Parathyroid adenoma (tissue), 2 donors: Measurements from ENCODE around the gene SFMBT2.

Experiments used
- H2AFZ ChIP-seq: fragments of 300-600 bp; sonication (generic); one replicate; pipeline ENCODE4 v1.7.0; 2017; ENCODE audit warnings: antibody characterized with exemption, mild to moderate bottlenecking
- H3K27ac ChIP-seq: fragments of 300-600 bp; sonication (generic); one replicate; pipeline ENCODE4 v1.7.0; 2017
- H3K27me3 ChIP-seq: fragments of 300-600 bp; sonication (generic); one replicate; pipeline ENCODE4 v1.7.0; 2017; ENCODE audit warnings: low read length; ENCODE audit not compliant: control insufficient read depth, insufficient read depth
- H3K36me3 ChIP-seq: fragments of 300-600 bp; sonication (generic); one replicate; pipeline ENCODE4 v1.7.0; 2017; ENCODE audit warnings: low read length; ENCODE audit not compliant: control insufficient read depth, insufficient read depth
- H3K4me1 ChIP-seq: fragments of 300-600 bp; sonication (generic); one replicate; pipeline ENCODE4 v1.7.0; 2017; ENCODE audit warnings: control low read depth
- H3K4me2 ChIP-seq: fragments of 300-600 bp; sonication (generic); one replicate; pipeline ENCODE4 v1.7.0; 2017; ENCODE audit warnings: low read length
- H3K4me3 ChIP-seq: fragments of 300-600 bp; sonication (generic); one replicate; pipeline ENCODE4 v1.7.0; 2017; ENCODE audit warnings: low read depth, low read length
- H3K79me2 ChIP-seq: fragments of 300-600 bp; sonication (generic); one replicate; pipeline ENCODE4 v1.7.0; 2017; ENCODE audit warnings: control low read depth
- H3K9ac ChIP-seq: fragments of 300-600 bp; sonication (generic); one replicate; pipeline ENCODE4 v1.7.0; 2017; ENCODE audit warnings: mild to moderate bottlenecking
- H3K9me3 ChIP-seq: fragments of 300-600 bp; sonication (generic); one replicate; pipeline ENCODE4 v1.7.0; 2017; ENCODE audit warnings: low read length; ENCODE audit not compliant: control insufficient read depth
- CTCF ChIP-seq: fragments of 300-600 bp; sonication (generic); IDR thresholded peaks from one replicate; pipeline ENCODE4 v1.7.0; 2017; ENCODE audit warnings: antibody characterized with exemption, mild to moderate bottlenecking
- donor health status: primary hyperparathyroidism.

The SFMBT2 gene

GRCh38 chr10:7407368-7408290, 3.2 kb downstream of the SFMBT2 start:
- Histone ChIP-seq H3K79me2 (peaks cover 7% of the 10 kb centered on the region), H3K4me2 (peak overlapping the region; percentile 99), H3K9me3 (no peaks in the 10 kb centered on the region), H3K9ac (no peak overlapping the region), H3K4me3 (peak overlapping the region; percentile 81), H3K36me3 (no peaks in the 10 kb centered on the region), H3K27me3 (no peaks in the 10 kb centered on the region), H2AFZ (peak overlapping the region; percentile 84), H3K4me1 (peaks cover 14% of the 10 kb centered on the region), H3K27ac (peak overlapping the region; percentile 43)
- no peak for TF ChIP-seq CTCF

GRCh38 chr10:7406712-7407333, 4.0 kb downstream of the SFMBT2 start:
- no peak for TF ChIP-seq CTCF
- Histone ChIP-seq H3K36me3 (no peaks in the 10 kb centered on the region), H3K9ac (no peak overlapping the region), H3K9me3 (no peaks in the 10 kb centered on the region), H3K4me3 (no peak overlapping the region), H3K27me3 (no peaks in the 10 kb centered on the region), H3K79me2 (peaks cover 7% of the 10 kb centered on the region), H3K4me1 (peaks cover 11% of the 10 kb centered on the region), H3K27ac (peak overlapping the region; percentile 43), H3K4me2 (peak overlapping the region; percentile 99), H2AFZ (no peak overlapping the region)

- no peak for TF ChIP-seq CTCF
- H2AFZ ChIP-seq: no peak overlapping the region
- no peaks in the 10 kb centered on the region for H3K27me3 ChIP-seq
- no peak overlapping the region for H3K9ac ChIP-seq
- no peaks in the 10 kb centered on the region for H3K9me3 ChIP-seq
- H3K4me1 ChIP-seq: peaks cover 11% of the 10 kb centered on the region
- H3K36me3 ChIP-seq: no peaks in the 10 kb centered on the region
- H3K27ac ChIP-seq: no peak overlapping the region
- H3K4me2 ChIP-seq: no peak overlapping the region
- no peak overlapping the region for H3K4me3 ChIP-seq
- H3K79me2 ChIP-seq: peaks cover 7% of the 10 kb centered on the region
Measured at GRCh38 chr10:7405637-7406036, 5.2 kb downstream of the SFMBT2 start.

GRCh38 chr10:7403620-7404019, 7.2 kb downstream of the SFMBT2 start:
- H3K4me3 ChIP-seq: no peak overlapping the region
- H3K27me3 ChIP-seq: no peaks in the 10 kb centered on the region
- H3K27ac ChIP-seq: no peak overlapping the region
- H3K4me1 ChIP-seq: peaks cover 9% of the 10 kb centered on the region
- H3K4me2 ChIP-seq: no peak overlapping the region
- TF ChIP-seq CTCF: no peak
- H3K9me3 ChIP-seq: no peaks in the 10 kb centered on the region
- H2AFZ ChIP-seq: no peak overlapping the region
- peaks cover 22% of the 10 kb centered on the region for H3K79me2 ChIP-seq
- H3K9ac ChIP-seq: no peak overlapping the region
- H3K36me3 ChIP-seq: no peaks in the 10 kb centered on the region
